ENCODE measurements around the gene SEC14L1. TPM values are rescaled to one million over a fixed set of nuclear protein-coding genes. Genes with fewer than 3 reads are reported as not detected.

The SEC14L1 gene
- polyA plus RNA-seq, 2 of the 4 experiments (the other 2 are of a cell fraction) = 27.5 to 40.4 TPM

GRCh38 chr17:77145224-77145611, 4.4 kb downstream of the SEC14L1 start:
- DNase-seq (ENCODE audit: low read depth in 1 of 2, low spot score in 1 of 2) (no peak), ATAC-seq (no peak), FAIRE-seq (no peak)
- peak overlapping the region in 1 of 2 experiments; percentile 37; a peak in 2 of 6 replicates for H3K27ac ChIP-seq
- H3K9me3 ChIP-seq = no peaks in the 10 kb centered on the region
- ChIA-PET CTCF (interaction anchor here (1.0 to 2.2 kb wide), 3 partner anchors 49 to 277 kb away, joined by 4 to 10 read pairs (median 4); no protein-coding TSS in a partner anchor), POLR2A (no interaction called here)
- TF ChIP-seq MYC (IDR thresholded peaks at IDR 0.05; ENCODE audit: borderline replicate concordance, low read length) = no peak
- no peak for TF ChIP-seq BHLHE40 (IDR thresholded peaks at IDR 0.05; ENCODE audit: low read depth, low read length)
- TF ChIP-seq KDM1A (IDR thresholded peaks at IDR 0.05; ENCODE audit: low read depth) = no peak
- no peak for TF ChIP-seq CBX8 (IDR thresholded peaks at IDR 0.05)
- no peak for TF ChIP-seq HDAC2 (IDR thresholded peaks at IDR 0.05)
- no peak for TF ChIP-seq ZNF302 (CRISPR knock-in tag; IDR thresholded peaks at IDR 0.05)
- no peak for TF ChIP-seq JUN (IDR thresholded peaks at IDR 0.05)
- no peak for TF ChIP-seq MAX (IDR thresholded peaks at IDR 0.05)
- TF ChIP-seq CEBPB (IDR thresholded peaks at IDR 0.05) = no peak
- TF ChIP-seq POLR2A (IDR thresholded peaks at IDR 0.05; ENCODE audit: low read length) = no peak
- no peak for TF ChIP-seq REST (IDR thresholded peaks at IDR 0.05)
- TF ChIP-seq E2F6 (IDR thresholded peaks at IDR 0.05; ENCODE audit: borderline replicate concordance, low read depth) = no peak
- TF ChIP-seq RCOR1 (IDR thresholded peaks at IDR 0.05; ENCODE audit: low read depth, low read length) = no peak
- no peak for TF ChIP-seq MAFK (IDR thresholded peaks at IDR 0.05; ENCODE audit: partially characterized antibody)
- no peak for TF ChIP-seq SMC3 (IDR thresholded peaks at IDR 0.05)
- TF ChIP-seq CTCF (IDR thresholded peaks at IDR 0.05) = no peak
- H3K4me1 ChIP-seq = peaks cover 19% of the 10 kb centered on the region
- 94% methylated on average over 3 of the region's 3 CpGs for WGBS (ENCODE audit: missing lambda C conversion rate)
- H3K4me3 ChIP-seq = no peak overlapping the region
- peak overlapping the region; percentile 38; the same call in 1 of the 3 replicates for H3K4me2 ChIP-seq

- H3K4me3 ChIP-seq = no peak overlapping the region
- peak in 1 of 2 experiments; percentile 48; a peak in 3 of 6 replicates for ATAC-seq
- no peak for FAIRE-seq
- peak overlapping the region; percentile 38 for H3K4me2 ChIP-seq
- DNase-seq (ENCODE audit: low read depth in 1 of 2, low spot score in 1 of 2) = no peak
- POLR2A ChIA-PET = interaction anchor here (0.7 kb wide), 1 partner anchor 389 kb away, joined by 4 read pairs; no protein-coding TSS in a partner anchor
- H3K27ac ChIP-seq = peak overlapping the region in 1 of 2 experiments; percentile 37; a peak in 2 of 6 replicates
- peaks cover 19% of the 10 kb centered on the region for H3K4me1 ChIP-seq
- WGBS (ENCODE audit: missing lambda C conversion rate) = 58% methylated on average over 8 of the region's 8 CpGs
- H3K9me3 ChIP-seq = no peaks in the 10 kb centered on the region
- CTCF ChIA-PET = interaction anchor here (0.8 to 2.2 kb wide), 4 partner anchors 13 to 278 kb away, joined by 3 to 10 read pairs (median 4); no protein-coding TSS in a partner anchor
- TF ChIP-seq MAX (IDR thresholded peaks at IDR 0.05) (peak; percentile 43; the same call in 1 of the 2 replicates), REST (IDR thresholded peaks at IDR 0.05) (no peak), HMGXB4 (CRISPR knock-in tag; IDR thresholded peaks at IDR 0.05; ENCODE audit: borderline replicate concordance) (no peak), CBX2 (IDR thresholded peaks at IDR 0.05; ENCODE audit: borderline replicate concordance, low read depth) (no peak), NFE2L2 (conservative IDR thresholded peaks at IDR 0.05; ENCODE audit: low read length) (no peak), CEBPB (IDR thresholded peaks at IDR 0.05) (no peak)
Observed at GRCh38 chr17:77145612-77146245, 5.0 kb downstream of the SEC14L1 start.

Data from A549 (cell line).